Activated CD4-positive, alpha-beta T cell treated with anti-CD3 and anti-CD28 coated beads, Interleukin-2, amount 50 U/mL, for 24 hours (primary cell): ENCODE measurements around the gene ZBTB48.
"Not testable (repeated sequence)": the region's sequence is repeated elsewhere in the genome, so short reads cannot be mapped to it uniquely, and the experiment has no call there.

Experiments
- DNase-seq, 2 donors: peaks; one replicate each; pipeline ENCODE4 v3.0.0-alpha.2; 2020; ENCODE audit warnings: low read depth in 1 of 2, low spot score in 1 of 2

Gene ZBTB48

DNA sequence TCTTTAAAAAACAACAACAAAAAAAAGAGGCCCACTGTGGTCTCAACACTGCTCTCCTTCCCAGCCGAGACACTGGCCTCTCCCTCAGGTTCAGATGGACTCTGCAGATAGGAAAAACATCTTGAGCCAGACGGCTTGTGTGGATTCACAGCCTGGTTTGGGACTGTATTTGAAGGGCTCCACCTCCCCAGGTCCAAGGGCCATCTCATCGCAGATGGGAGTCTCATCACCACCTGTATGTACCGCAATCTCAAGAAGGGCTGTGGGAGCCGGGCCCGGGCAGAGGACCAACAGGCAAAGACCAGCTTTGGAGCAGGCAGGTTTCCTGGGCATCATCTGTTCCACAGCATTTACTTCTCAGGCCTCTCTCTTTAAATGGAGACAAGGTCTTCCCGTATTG lies 10.3 kb downstream of the ZBTB48 start:
- DNase-seq: no peak

- no peak for DNase-seq
Observed at GRCh38 chr1:6591222-6591621, 11.4 kb downstream of the ZBTB48 start.

- no peak for DNase-seq
Observed at GRCh38 chr1:6591644-6592043, 11.8 kb downstream of the ZBTB48 start.

DNA sequence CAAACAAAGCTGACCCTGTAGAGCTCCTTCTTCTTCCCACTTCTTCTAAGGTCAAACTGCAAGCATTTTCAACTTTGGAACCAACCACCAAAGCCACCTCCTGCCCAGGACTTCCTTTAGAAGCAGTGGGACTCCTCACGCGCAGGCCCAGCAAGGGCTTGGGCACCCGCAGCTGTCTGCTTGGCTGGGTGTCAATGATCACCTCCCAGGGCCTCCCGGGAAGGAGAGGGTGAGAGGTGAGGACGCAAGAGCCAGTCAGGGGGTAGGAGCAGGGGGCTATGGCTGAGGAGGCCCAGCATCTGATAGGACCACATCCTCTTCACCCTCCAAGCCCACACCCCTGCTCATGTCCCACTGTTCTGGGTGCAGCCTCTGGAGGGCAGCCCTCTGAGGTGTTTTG lies 12.6 kb downstream of the ZBTB48 start:
- no peak for DNase-seq

GRCh38 chr1:6592865-6593593 lies 13.2 kb downstream of the ZBTB48 start:
- no peak for DNase-seq

DNA sequence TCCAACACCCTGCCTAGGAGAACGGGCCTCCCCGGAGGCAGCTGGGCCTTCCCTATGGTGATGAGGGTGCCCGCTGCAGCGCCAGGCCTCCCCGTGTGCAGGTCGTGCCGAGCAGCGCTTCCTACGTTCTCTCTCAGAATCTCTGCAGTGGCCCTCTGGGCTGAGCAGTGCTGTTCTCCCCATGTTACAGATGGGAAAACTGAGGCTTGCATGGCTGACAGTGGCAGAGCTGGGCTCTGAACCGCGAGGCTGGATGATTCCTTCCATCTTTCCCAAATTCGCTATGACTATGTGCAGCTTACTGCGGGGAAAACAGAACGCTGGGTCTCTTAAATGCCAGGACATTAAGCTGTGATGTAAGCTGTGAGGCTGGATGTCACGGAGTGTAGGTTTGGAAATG lies 14.0 kb downstream of the ZBTB48 start:
- no peak for DNase-seq

GRCh38 chr1:6594977-6595740 lies 15.4 kb downstream of the ZBTB48 start:
- no peak for DNase-seq

DNA sequence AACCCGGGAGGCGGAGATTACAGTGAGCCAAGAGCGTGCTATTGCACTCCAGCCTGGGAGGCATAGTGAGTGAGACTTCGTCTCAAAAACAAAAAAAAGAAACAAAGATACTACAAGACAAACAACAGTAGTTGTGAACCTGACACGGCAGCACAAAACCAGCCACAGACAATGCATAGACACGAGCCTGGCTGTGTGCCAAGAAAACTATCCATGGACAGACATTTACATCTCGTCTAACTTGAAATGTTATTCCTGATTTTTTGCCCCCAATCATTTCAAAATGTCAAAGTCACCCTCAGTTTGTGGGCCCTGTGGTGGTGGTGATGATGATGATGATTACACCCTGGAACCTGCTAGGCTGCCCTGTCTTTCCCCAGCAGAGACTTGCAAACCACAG lies 16.6 kb downstream of the ZBTB48 start:
- DNase-seq: no peak

DNA sequence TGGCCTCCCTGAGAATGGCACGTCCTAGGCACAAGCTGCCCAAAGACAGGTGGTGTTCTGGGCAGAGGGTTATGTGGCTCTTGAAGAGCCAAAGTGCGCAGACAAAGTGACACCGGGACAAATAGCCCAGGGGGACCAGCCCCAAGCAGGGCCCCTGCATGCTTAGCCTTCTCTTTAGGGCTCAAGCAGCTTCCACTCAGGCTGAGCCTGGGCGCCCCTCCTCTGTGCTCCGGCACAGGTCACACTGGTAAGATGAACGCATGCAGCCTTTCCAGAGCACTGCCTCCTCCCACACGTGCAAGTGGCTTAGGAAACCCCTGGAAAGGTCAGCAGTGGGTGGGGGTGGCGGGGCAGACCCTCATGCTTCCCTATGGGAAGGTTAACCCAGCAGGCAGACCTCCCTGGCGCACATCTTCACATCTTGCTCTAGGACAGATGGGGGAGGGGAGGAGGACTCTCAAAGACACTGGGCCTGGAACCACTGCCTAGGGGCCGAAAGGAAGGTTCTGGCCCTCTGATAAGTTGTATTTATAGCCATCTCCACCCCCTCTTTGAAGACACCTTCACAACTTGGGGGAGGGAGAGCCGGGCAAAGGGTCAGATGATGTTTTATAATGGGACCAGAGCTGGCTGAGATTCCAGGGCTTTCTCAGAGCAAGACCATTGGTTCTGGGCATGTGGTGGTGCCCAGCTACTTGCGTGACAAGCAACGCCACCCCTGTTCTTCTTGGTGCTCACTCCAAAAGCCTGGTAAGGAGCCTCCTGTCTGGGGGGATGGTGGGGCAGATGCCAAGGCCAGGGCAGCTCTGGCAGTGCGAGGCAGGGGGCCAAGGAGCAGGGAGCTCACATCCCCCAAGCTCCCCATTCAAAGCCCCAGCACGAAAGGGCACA lies 17.3 kb downstream of the ZBTB48 start:
- DNase-seq: no peak

DNA sequence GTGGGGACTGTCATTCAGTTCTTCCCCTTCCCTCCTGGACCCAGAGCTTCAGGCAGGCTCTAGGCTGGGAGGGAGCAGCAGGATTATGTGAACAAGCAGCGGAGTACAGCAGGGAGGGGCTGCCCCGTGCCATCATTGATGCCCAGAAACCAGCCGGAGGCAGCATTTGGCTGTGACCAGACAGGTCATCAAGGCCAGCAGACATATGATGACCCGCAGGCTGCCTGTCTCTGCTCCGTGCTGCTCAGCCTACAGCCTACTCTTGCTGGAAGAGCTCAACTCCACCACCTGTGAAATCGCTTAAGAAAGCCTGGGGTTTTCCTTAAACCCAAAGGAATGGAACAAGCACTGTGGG lies 18.0 kb downstream of the ZBTB48 start:
- no peak for DNase-seq

GRCh38 chr1:6599141-6599975 lies 19.6 kb downstream of the ZBTB48 start:
- DNase-seq: peak in 1 of 2 donors; percentile 42

GRCh38 chr1:6599991-6600390 lies 20.2 kb downstream of the ZBTB48 start:
- DNase-seq: not testable (repeated sequence)

DNA sequence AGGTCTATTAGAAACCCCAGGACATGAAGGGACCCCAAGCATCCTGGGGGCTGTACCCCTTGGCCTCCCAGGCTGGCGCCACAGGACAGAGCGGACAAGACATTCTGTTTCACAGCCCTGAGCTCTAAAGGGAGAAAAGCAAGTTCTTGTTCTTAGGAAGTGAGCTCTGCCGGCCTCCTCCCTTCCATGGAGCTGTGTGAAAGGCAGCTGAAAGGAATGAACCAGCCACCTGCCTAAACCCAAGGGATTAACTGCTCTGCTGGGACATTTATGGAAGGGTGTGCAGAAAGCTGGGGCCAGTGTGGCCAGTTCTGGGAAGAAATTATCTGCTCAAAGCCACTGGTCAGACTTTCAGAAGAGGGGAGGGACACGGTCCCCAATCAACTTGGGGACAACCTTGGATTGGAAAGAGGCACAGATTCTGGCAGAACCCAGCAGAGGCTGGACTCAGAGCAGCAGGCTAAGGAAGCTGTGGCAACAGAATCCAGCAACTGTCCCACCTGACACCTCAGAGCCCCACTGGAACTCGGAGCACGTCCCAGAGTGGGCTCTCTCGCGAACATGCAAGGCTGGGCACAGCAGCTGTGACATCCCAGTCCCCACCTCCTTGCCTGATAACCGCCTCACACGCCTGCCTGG lies 20.7 kb downstream of the ZBTB48 start:
- no peak for DNase-seq

DNA sequence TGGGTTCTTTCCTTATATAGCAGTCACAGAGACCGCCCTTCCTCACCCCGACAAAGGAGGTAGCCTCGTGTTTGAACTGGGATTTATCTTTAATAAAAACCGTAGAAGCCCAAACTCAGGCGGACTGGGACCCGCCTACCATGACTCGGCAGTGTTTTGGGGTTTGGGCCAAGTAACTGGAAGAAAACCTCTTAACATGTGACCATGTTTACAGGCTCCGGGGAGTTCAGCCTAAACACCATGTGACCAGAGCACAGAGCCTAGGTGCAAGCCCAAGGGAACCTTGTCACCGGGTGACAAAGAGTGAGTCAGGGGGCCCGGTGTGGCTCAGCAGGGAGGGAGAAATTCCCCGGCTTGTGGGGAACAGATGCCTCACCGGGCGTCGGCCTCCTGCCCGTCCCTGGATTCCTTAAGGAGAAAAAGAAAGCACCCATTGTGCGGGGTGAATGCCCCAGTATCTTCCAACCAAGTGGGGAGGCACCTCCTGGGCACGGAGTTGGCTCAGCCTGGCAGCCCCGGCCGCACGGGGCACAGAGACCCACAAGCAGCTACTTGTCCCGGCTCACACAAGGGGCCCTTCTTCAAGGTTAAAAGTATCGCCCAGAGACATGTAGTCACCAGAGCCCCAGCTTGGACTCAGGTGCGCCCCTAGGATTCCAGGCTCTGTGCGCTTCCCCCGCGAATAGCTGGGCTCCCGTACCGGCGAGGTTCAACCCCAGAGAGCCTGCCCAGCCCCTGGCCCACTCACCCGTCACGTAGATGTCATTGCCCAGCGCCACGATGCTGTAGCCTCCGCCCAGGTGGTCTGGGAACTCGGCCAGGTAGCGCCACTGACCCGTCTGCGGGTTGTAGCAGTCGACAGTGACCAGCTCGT lies 21.5 kb downstream of the ZBTB48 start:
- DNase-seq: peak; percentile 66 to 86

- no peak for DNase-seq
Observed at GRCh38 chr1:6601923-6602668, 22.3 kb downstream of the ZBTB48 start.

GRCh38 chr1:6602669-6603237 lies 23.0 kb downstream of the ZBTB48 start, which contains the start of gene KLHL21:
Gene KLHL21, minus strand, starts transcription at chr1:6602869. Its CDS starts 52 bp downstream, at chr1:6602817.
- DNase-seq: peak; percentile 71 to 79

DNA sequence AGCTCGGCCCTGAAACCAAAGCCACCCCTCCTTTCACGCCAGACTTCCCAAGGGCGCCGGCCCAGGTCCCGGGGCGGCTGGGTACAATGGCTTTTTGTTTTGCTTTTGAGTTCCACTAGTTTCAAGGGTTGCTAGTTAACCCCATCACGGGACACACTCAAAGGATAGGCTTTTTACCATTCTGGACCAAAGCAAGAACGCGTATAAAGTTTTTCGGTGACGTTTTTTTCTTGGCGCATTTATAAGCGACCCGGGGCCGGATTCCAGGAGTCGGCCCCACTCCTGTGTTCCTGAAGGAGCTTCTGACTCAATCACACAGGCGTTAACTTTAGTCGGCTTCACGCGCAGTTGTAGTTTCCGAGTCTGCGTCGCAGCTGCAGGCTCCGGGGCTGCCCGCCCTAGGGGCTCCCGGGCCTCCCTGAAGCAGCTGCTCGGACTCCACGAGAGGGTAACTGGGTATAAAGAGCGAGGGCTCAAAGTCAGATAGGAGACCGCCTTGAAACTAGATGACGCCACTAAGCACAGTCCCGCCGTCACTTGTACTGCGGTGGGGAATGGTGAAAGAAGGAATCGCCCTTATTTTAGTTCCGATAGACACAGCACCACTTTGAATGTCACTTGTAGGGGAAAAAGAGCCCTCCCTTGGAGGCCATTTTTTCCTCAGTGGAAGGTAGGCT lies 23.6 kb downstream of the ZBTB48 start:
- peak; percentile 49 to 52 for DNase-seq
